Dermis blood vessel endothelial cell (primary cell): ENCODE measurements around the gene DBNL. TPM values are rescaled to one million over a fixed set of nuclear protein-coding genes. Genes with fewer than 3 reads are reported as not detected.
A peak's percentile ranks its signal among the peaks of the same experiment; 100 is the strongest.

ENCODE experiments used
- DNase-seq: peaks from one replicate; pipeline ENCODE4 v3.0.0; 2010
- total RNA-seq: library from RNA; depleted of rRNA; stranded (reverse); fragments of >200 nt; gene quantifications from 2 replicates; pipeline ENCODE4 v1.2.3, GENCODE V29; 2014

Gene DBNL
- total RNA-seq, 1 donor from 2014 or later = 153 TPM

- no peak for DNase-seq
These were observed 17.8 kb downstream of the DBNL start for GRCh38 chr7:44062180-44062902.

- no peak for DNase-seq
These were observed 18.4 kb downstream of the DBNL start for GRCh38 chr7:44062903-44063295.

GRCh38 chr7:44063547-44063893 is 19.0 kb downstream of the DBNL start:
- DNase-seq = no peak

GRCh38 chr7:44063894-44064651 is 19.6 kb downstream of the DBNL start:
- no peak for DNase-seq

- no peak for DNase-seq
These were observed 20.4 kb downstream of the DBNL start for GRCh38 chr7:44064791-44065430.

GRCh38 chr7:44065431-44066110 is 21.1 kb downstream of the DBNL start, which contains the start of gene PGAM2:
Gene PGAM2, minus strand, starts transcription at chr7:44065567. Its CDS starts 38 bp downstream, at chr7:44065529.
- no peak for DNase-seq

- DNase-seq = no peak
These were observed 21.6 kb downstream of the DBNL start for GRCh38 chr7:44066111-44066460.

GRCh38 chr7:44066494-44067063 is 22.1 kb downstream of the DBNL start:
- no peak for DNase-seq

GRCh38 chr7:44067064-44067951 is 22.8 kb downstream of the DBNL start:
- no peak for DNase-seq

- peak; percentile 35 for DNase-seq
These were observed 23.6 kb downstream of the DBNL start for GRCh38 chr7:44068054-44068453.

GRCh38 chr7:44071726-44072363 is 27.3 kb downstream of the DBNL start:
- DNase-seq = no peak

GRCh38 chr7:44072364-44073231 is 28.1 kb downstream of the DBNL start:
- peak; percentile 95 for DNase-seq

GRCh38 chr7:44073664-44074348 is 29.3 kb downstream of the DBNL start:
- peak; percentile 91 for DNase-seq

- DNase-seq = no peak
These were observed 29.8 kb downstream of the DBNL start for GRCh38 chr7:44074349-44074695.

- DNase-seq = no peak
These were observed 31.0 kb downstream of the DBNL start for GRCh38 chr7:44075296-44076075.

- no peak for DNase-seq
These were observed 31.8 kb downstream of the DBNL start for GRCh38 chr7:44076101-44076895.

- DNase-seq = no peak
These were observed 32.6 kb downstream of the DBNL start for GRCh38 chr7:44077061-44077460.

GRCh38 chr7:44077681-44078091 is 33.2 kb downstream of the DBNL start:
- no peak for DNase-seq
